Measurements from ENCODE around the gene EOLA1.

- TF ChIP-seq CTCF (IDR thresholded peaks at IDR 0.05) (no peak), POLR2A (IDR thresholded peaks at IDR 0.05) (no peak)
Observed at GRCh38 chrX:149505671-149506070, 35.1 kb upstream of the EOLA1 start.
